Peyer's patch (tissue), 4 donors: ENCODE data around the gene NTF3.

Experiments used
- CTCF ChIP-seq, 6 experiments: fragments of 450-650 bp in 4 of 6; fragments of 200-600 bp in 2 of 6; sonication (generic) in 1 of 6; IDR thresholded peaks; one replicate each; pipeline ENCODE4 v1.5.1; 2017 to 2019; ENCODE audit warnings: antibody characterized with exemption in 6 of 6, mild to moderate bottlenecking in 3 of 6, moderate library complexity in 1 of 6
- POLR2A ChIP-seq, 2 donors: fragments of 450-650 bp; IDR thresholded peaks; one replicate each; pipeline ENCODE4 v1.5.1; 2017; ENCODE audit warnings: antibody characterized with exemption in 2 of 2, mild to moderate bottlenecking in 2 of 2, moderate library complexity in 2 of 2

GRCh38 chr12:5433845-5434646 lies 2.1 kb downstream of the NTF3 start:
- TF ChIP-seq CTCF (IDR thresholded peaks at IDR 0.05): no peak
- no peak for TF ChIP-seq POLR2A (IDR thresholded peaks at IDR 0.05)
